Measurements from ENCODE around the gene ANKS1B.

DNA sequence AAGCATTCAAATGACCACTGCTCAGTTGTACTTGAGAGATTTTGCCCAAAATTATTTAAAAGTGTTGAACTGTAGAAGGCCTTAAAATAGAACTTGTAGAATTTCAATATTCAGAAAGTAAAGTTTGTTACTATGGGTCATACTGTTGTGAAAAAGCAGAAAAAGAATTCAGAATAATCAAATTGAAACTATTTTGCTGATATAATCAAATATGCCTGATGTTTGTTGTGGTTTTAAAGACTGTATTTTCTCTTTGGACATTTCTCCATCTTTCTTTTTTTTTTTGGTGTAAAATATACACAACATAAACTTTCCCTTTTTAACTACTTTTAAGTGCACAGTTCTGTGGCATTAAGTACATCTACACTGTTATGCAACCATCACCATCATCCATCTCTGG lies 964.9 kb downstream of the ANKS1B start:
- TF ChIP-seq, protein P1, sequence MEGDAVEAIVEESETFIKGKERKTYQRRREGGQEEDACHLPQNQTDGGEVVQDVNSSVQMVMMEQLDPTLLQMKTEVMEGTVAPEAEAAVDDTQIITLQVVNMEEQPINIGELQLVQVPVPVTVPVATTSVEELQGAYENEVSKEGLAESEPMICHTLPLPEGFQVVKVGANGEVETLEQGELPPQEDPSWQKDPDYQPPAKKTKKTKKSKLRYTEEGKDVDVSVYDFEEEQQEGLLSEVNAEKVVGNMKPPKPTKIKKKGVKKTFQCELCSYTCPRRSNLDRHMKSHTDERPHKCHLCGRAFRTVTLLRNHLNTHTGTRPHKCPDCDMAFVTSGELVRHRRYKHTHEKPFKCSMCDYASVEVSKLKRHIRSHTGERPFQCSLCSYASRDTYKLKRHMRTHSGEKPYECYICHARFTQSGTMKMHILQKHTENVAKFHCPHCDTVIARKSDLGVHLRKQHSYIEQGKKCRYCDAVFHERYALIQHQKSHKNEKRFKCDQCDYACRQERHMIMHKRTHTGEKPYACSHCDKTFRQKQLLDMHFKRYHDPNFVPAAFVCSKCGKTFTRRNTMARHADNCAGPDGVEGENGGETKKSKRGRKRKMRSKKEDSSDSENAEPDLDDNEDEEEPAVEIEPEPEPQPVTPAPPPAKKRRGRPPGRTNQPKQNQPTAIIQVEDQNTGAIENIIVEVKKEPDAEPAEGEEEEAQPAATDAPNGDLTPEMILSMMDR (IDR thresholded peaks at IDR 0.05 in 2 of 3, conservative IDR thresholded peaks at IDR 0.05 in 1 of 3; ENCODE audit: borderline replicate concordance in 1 of 3, insufficient read depth in 1 of 3, low read depth in 2 of 3, low read length in 2 of 3), result no peak
- TF ChIP-seq RAD21 (IDR thresholded peaks at IDR 0.05; ENCODE audit: low read depth), result no peak
- TF ChIP-seq SIN3A (IDR thresholded peaks at IDR 0.05; ENCODE audit: low read depth), result no peak
- TF ChIP-seq POLR2AphosphoS5 (IDR thresholded peaks at IDR 0.05; ENCODE audit: low read depth, low read length), result no peak
- TF ChIP-seq YY1 (IDR thresholded peaks at IDR 0.05; ENCODE audit: extremely low read depth, insufficient replicate concordance, low read depth, low read length), result no peak
- TF ChIP-seq JUND (IDR thresholded peaks at IDR 0.05), result no peak
- TF ChIP-seq, protein P2, sequence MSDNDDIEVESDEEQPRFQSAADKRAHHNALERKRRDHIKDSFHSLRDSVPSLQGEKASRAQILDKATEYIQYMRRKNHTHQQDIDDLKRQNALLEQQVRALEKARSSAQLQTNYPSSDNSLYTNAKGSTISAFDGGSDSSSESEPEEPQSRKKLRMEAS (IDR thresholded peaks at IDR 0.05), result no peak
- TF ChIP-seq CEBPB (IDR thresholded peaks at IDR 0.05; ENCODE audit: low read depth), result no peak
- no peak for TF ChIP-seq SP1 (IDR thresholded peaks at IDR 0.05; ENCODE audit: low read depth)
- TF ChIP-seq POLR2A (IDR thresholded peaks at IDR 0.05; ENCODE audit: borderline replicate concordance, extremely low read depth, insufficient read depth, insufficient read length), result no peak

All from HCT116 (cell line).